GM18507 (cell line): ENCODE results near the gene DPH3.
A peak's percentile ranks its signal among the peaks of the same experiment; 100 is the strongest.

Experiments used
- DNase-seq: peaks from one replicate; pipeline ENCODE4 v3.0.0; 2011; ENCODE audit warnings: low read depth; ENCODE audit not compliant: insufficient read length; ENCODE audit errors: extremely low spot score
- FAIRE-seq: peaks from 2 replicates; lab custom pipeline; 2011; peaks lifted over from hg19 to GRCh38; lab: Jason Lieb, UNC

DPH3 gene

GRCh38 chr3:16260046-16260445 lies 4.7 kb downstream of the DPH3 start:
- FAIRE-seq (no peak), DNase-seq (no peak)

GRCh38 chr3:16258866-16259265 lies 5.9 kb downstream of the DPH3 start:
- DNase-seq (no peak), FAIRE-seq (no peak)

- no peak for DNase-seq
- no peak for FAIRE-seq
Observed at GRCh38 chr3:16258177-16258576, 6.6 kb downstream of the DPH3 start.

DNA sequence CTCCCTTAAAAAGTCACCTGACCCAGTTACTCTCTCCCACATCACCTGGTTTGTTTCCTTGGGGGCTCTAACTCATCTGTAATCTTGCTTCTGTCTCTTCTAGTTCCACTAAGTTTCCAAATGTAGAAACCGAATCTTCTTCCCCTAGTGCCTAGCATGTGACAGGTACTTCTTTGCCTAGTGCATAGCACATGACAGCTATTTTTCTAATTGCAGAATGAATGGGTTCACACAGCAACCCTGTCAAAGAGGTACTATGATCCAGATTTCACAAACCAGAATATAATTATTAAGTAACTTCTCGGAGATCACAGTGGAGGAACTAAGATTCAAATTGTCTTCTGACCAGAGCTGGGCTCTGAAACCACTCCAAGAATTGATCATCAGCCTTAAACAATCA lies 7.4 kb downstream of the DPH3 start:
- no peak for FAIRE-seq
- no peak for DNase-seq

GRCh38 chr3:16255726-16256125 lies 9.0 kb downstream of the DPH3 start:
- DNase-seq (no peak), FAIRE-seq (no peak)

DNA sequence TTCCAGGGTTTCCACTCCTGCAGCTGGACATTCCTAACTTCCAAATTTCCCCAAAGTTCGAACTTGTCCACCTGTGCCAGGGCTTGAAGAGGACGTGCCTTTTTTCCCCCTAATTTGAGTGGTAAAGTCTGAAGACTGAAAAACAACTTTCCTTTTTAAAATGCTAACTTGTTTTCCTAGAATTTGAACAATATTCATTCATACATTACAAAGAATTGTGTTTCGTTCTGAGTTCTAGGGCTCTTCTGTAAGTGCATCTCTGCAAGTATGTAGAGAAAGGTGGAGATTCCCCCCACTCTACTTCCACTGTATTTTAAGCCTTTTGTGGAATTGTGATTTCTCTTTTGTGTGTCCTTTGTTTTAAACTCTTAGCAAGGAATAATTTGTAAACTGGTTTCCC lies 9.4 kb downstream of the DPH3 start:
- no peak for DNase-seq
- FAIRE-seq: no peak

DNA sequence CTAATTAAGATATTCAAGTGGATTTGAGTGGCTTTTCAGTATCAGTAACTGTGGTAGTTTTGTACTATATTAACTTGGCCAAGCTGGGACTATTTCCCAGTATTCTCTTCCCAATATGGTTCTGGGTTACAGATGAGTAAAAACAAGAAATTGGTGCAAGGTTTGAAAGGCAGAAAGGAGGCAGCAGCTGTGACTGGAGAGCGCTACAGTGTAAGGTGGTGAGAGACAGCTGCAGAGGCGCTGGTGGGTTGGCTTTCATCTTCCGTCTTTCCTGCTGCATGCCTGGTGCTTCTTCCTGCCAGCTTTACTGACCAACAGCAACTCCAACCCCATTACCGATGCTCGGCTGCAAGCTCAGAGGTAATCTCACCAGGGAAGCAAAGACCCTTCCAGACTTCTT lies 9.8 kb downstream of the DPH3 start:
- FAIRE-seq (peak; percentile 56), DNase-seq (no peak)

- no peak for DNase-seq
- no peak for FAIRE-seq
Observed at GRCh38 chr3:16253601-16254000, 11.1 kb downstream of the DPH3 start.

GRCh38 chr3:16252988-16253387 lies 11.8 kb downstream of the DPH3 start:
- no peak for DNase-seq
- peak; percentile 46 for FAIRE-seq

- DNase-seq (no peak), FAIRE-seq (peak; percentile 56)
Observed at GRCh38 chr3:16252243-16252978, 12.3 kb downstream of the DPH3 start.

- no peak for FAIRE-seq
- DNase-seq: no peak
Observed at GRCh38 chr3:16251316-16252085, 13.2 kb downstream of the DPH3 start.

DNA sequence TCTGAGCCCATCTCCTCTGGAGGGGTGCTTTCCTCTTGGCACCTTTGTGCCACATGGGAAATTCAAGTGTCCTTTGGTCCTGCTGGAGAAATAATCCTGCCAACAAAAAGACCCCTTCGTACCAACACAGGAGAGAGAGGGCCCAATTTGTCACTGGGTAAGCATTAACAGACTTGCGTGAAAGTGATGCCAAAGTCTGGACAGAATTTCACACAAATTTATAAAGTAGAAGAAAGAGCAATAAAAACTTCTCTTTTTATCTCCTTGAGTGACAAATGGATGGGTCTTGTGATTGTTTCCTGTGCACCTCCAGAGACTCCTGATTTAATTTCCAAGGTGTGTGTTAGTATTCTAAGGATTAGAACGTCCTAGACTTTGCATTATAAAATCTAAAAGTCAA lies 14.9 kb downstream of the DPH3 start:
- DNase-seq (no peak), FAIRE-seq (no peak)

DNA sequence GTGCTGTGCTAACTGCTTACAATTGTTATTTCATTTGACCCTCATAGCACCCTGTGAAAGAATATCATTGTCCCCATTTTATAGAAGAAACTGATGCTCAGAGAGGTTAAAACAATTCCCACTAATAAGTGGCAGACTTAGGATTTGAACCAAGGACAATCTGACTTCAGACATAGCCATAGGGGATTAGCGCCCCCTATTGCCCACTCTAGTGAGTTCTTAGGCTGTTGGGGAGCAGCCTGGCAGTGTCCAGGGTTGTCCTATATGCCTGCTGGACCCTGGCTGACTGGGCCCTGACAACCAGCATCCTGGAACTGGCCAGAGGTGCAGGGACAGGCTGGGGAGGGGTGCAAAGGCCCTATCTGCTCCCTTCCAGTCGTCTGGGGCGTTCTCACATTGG lies 15.4 kb downstream of the DPH3 start:
- FAIRE-seq (no peak), DNase-seq (no peak)

GRCh38 chr3:16248556-16248955 lies 16.2 kb downstream of the DPH3 start:
- DNase-seq (no peak), FAIRE-seq (no peak)

DNA sequence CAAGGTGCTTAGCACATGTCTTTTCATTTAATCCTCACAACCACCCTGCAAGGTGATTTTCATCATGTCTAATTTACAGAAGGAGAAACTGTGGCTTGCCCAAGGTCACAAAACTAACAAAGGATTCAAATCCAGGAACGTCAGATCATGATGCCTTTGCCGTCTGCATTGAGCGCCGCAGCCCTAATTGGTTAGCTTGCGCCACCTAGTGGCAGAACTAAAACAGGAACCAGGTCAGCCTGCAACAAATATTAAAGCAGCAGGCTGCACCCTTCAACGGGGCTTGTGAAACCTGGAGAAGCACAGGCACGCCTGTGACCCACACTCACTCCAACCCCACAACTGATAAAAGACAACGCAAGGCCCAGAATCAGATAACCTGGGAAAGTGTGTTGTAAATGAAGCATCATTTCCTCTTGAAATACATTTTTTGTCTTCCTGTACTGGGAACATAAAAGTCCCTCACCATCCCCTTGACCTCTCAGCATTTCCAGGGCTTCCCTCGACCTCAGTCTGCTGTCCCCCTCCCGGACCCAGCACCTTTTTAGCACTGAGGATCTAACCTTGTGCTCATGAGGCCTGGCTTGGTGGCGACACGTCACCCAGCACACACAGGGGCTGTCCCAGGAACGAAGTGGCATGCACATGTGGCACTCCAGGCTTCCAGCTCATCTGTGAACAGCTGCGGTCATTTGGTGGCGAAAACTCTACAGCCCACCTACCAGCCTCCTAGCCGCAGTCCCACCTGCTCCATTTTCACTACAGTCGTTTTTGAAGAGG lies 17.3 kb downstream of the DPH3 start:
- DNase-seq (peak; percentile 39), FAIRE-seq (peak; percentile 94)

GRCh38 chr3:16245609-16246008 lies 19.1 kb downstream of the DPH3 start:
- DNase-seq: no peak
- no peak for FAIRE-seq

DNA sequence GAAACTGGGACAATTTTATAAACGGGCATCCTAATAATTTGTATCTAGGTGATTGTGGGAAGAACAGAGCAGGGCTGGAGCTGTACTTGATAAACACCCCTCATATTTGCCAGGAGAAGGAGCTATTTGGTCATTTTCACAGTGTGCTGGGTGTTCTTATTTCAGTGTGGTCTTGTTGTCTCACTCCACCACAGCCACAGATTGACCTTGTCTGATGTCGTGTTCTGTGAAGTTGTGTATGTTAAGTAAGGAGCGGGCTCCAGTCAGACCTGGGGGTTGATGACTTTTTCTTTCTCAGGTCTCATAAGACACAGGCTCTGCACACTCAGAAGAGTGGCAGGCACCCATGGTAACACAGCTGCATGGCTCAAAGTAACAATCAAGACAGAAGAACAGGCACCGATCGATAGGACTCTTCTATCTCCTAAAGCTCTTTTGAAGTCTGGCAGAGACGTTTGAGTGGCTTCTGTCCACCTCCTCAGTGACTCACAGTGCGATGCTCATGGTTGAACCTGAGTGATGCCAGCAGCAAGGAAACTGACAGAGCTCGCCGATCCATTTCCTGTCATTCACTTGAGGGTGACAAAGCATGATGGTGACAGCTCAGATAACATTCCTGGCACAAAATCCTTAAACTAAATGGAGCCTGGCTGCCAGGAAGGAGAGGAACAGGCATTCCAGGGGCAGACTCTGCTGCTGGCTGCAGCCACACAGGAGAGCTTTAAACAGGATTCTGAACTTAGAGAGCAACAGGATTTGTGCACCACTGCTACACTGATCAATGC lies 20.8 kb downstream of the DPH3 start:
- DNase-seq: no peak

GRCh38 chr3:16242177-16242576 lies 22.6 kb downstream of the DPH3 start:
- no peak for DNase-seq
- no peak for FAIRE-seq

More for the DNA sequence above, 20.8 kb downstream of the DPH3 start:
- FAIRE-seq: no peak

DNA sequence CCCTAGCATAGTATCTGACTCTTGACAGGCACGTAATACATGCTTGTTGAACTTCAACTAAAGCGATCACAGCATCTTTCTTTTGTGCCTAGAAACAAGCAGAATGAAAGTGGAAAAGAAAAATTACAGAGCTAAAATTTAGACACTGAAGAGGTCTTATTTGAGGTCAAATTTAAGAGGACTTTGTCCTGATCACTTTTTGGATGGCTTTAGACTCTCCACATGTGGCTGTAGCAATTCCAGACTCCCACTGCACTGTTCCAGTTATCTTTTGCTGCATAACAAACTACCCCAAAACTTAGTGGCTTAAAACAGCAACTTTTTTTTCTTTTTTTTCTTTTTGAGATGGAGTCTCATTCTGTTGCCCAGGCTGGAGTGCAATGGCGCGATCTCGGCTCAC lies 23.5 kb downstream of the DPH3 start:
- no peak for FAIRE-seq
- DNase-seq: no peak
